Natural killer cell treated with Interleukin-12 subunit alpha and Interleukin-12 subunit beta and Interleukin-15 and Interleukin-18, amount 100 ng/mL, for 72 hours (primary cell): ENCODE results near the gene CCR5. TPM values are rescaled to one million over a fixed set of nuclear protein-coding genes. Genes with fewer than 3 reads are reported as not detected.

Source experiments
- ATAC-seq, 2 donors: fragments of 150-1000 bp; cut with Tn5 transposase in 1 of 2; sonication (Bioruptor Pico), chemical (Tn5 transposase) in 1 of 2; 2 replicates each; pipeline ENCODE4 v1.10.0; 2021
- DNase-seq: peaks from one replicate; pipeline ENCODE4 v3.0.0; 2022; ENCODE audit warnings: low spot score
- H3K27ac Mint-ChIP-seq, 2 donors: 1 replicate in 1 of 2; 2 replicates in 1 of 2; pipeline ENCODE4 v1.8.0; 2022; ENCODE audit warnings: mixed read lengths in 2 of 2, mild to moderate bottlenecking in 1 of 2, moderate library complexity in 1 of 2
- H3K27me3 Mint-ChIP-seq, 2 donors: 1 replicate in 1 of 2; 2 replicates in 1 of 2; pipeline ENCODE4 v1.8.0; 2022; ENCODE audit warnings: mixed read lengths in 2 of 2
- H3K36me3 Mint-ChIP-seq: one replicate; pipeline ENCODE4 v1.8.0; 2022; ENCODE audit warnings: mixed read lengths
- H3K4me1 Mint-ChIP-seq, 2 donors: 1 replicate in 1 of 2; 2 replicates in 1 of 2; pipeline ENCODE4 v1.8.0; 2022; ENCODE audit warnings: low read depth in 2 of 2, mixed read lengths in 2 of 2, mild to moderate bottlenecking in 1 of 2
- H3K4me3 Mint-ChIP-seq: one replicate; pipeline ENCODE4 v1.8.0; 2022; ENCODE audit warnings: mixed read lengths
- H3K9me3 Mint-ChIP-seq: 2 replicates; pipeline ENCODE4 v1.8.0; 2022; ENCODE audit warnings: mixed read lengths
- total RNA-seq, 2 donors: library from RNA; stranded (reverse); gene quantifications; one replicate each; pipeline ENCODE4 v1.2.3, GENCODE V29; 2022

CCR5 gene
- total RNA-seq, 2 donors from 2014 or later = 28.3 to 46.2 TPM

DNA sequence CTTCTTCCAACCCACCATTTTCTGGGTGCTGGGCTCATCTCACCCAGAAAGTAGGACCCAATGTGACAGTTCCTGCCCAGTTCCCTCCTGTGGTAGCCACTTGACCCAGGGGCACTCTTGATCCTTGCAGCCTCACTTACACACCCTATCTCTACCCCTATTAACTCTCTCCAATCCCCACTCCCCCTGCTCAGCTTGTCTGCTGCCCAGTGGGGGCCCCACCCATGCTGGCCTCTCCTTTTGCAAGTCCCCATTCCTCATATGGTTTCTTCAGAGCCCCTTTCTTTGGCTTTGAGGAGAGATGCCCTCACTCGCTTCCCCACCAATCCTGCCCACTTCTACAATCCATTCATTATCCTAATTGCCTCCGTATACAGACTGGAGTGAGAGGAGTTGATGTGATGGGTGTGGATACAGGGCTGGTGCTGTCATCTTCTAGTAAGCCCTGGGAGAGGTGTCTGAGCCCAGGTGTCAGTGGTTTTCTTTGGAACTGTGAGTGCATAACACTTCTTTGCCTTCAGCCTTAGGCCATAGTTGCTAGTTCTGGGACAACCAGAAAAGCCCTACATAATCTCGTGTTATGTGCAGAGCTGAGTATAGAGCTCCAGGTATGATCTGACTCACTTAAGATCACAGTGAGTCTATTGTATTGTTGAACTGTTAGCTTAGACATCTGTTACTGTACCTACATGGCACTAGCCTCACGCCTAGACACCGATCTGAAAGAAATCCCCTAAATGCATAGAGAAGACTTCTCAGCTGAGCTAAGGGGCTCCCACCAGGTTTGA is 4.8 kb upstream of the CCR5 start:
- ATAC-seq (no peak), DNase-seq (no peak)
- no peaks in the 10 kb centered on the region for H3K27me3 Mint-ChIP-seq
- peak overlapping the region; percentile 29 for H3K4me3 Mint-ChIP-seq
- H3K4me1 Mint-ChIP-seq = peaks cover 62 to 83% of the 10 kb centered on the region in 2 donors
- H3K27ac Mint-ChIP-seq = peak overlapping the region; percentile 75 to 82
- H3K36me3 Mint-ChIP-seq = peaks cover 6% of the 10 kb centered on the region
- peaks cover 4% of the 10 kb centered on the region for H3K9me3 Mint-ChIP-seq

DNA sequence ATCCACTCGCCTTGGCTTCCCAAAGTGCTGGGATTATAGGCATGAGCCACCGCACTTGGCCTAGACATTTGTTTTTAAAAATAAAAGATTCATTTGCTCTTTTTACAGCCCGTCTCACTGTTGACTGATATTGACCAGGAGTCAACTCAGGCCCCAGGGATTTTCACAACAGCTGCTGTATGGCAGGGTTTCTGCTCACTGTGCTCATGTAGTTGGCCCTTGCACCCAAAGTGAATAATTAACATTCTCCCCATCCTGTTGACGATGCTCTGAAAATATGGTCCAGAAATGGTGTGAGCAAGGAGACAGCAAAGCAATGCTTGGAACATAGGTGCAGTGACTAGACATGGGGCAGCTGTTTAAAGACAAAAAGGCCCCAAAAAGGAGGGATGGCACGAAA is 2.9 kb upstream of the CCR5 start:
- H3K36me3 Mint-ChIP-seq = peaks cover 6% of the 10 kb centered on the region
- peaks cover 4% of the 10 kb centered on the region for H3K9me3 Mint-ChIP-seq
- H3K4me3 Mint-ChIP-seq = peak overlapping the region; percentile 83
- no peaks in the 10 kb centered on the region for H3K27me3 Mint-ChIP-seq
- peaks cover 58 to 87% of the 10 kb centered on the region in 2 donors for H3K4me1 Mint-ChIP-seq
- peak overlapping the region; percentile 93 to 94 for H3K27ac Mint-ChIP-seq
- DNase-seq = no peak
- ATAC-seq = no peak

DNA sequence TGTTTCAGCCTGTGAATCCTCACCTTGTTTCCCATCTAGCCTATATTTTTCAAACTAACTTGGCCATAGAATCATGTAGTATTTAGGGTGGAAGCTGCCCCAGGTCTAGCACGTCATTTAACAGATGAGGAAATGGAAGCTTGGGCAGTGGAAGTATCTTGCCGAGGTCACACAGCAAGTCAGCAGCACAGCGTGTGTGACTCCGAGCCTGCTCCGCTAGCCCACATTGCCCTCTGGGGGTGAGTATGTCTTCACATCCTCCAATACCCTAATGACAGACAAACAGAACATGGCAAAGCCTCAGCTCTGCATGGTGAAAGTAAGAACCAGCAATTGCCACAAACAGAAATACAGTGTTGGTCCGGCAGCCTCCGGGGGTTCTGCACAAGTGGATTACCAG is 2.2 kb upstream of the CCR5 start:
- H3K36me3 Mint-ChIP-seq = peaks cover 12% of the 10 kb centered on the region
- H3K27ac Mint-ChIP-seq = peak overlapping the region; percentile 93 to 94
- DNase-seq (peak; percentile 86), ATAC-seq (peak; percentile 74 to 80)
- no peaks in the 10 kb centered on the region for H3K27me3 Mint-ChIP-seq
- peak overlapping the region; percentile 83 for H3K4me3 Mint-ChIP-seq
- H3K4me1 Mint-ChIP-seq = peaks cover 66 to 92% of the 10 kb centered on the region in 2 donors
- peaks cover 4% of the 10 kb centered on the region for H3K9me3 Mint-ChIP-seq

- peaks cover 70 to 92% of the 10 kb centered on the region in 2 donors for H3K4me1 Mint-ChIP-seq
- peaks cover 13% of the 10 kb centered on the region for H3K36me3 Mint-ChIP-seq
- no peak for ATAC-seq
- peak overlapping the region; percentile 93 to 94 for H3K27ac Mint-ChIP-seq
- H3K9me3 Mint-ChIP-seq = peaks cover 4% of the 10 kb centered on the region
- peak overlapping the region; percentile 83 for H3K4me3 Mint-ChIP-seq
- DNase-seq = no peak
- no peaks in the 10 kb centered on the region for H3K27me3 Mint-ChIP-seq
Measured at GRCh38 chr3:46369151-46369550, 1.6 kb upstream of the CCR5 start.

DNA sequence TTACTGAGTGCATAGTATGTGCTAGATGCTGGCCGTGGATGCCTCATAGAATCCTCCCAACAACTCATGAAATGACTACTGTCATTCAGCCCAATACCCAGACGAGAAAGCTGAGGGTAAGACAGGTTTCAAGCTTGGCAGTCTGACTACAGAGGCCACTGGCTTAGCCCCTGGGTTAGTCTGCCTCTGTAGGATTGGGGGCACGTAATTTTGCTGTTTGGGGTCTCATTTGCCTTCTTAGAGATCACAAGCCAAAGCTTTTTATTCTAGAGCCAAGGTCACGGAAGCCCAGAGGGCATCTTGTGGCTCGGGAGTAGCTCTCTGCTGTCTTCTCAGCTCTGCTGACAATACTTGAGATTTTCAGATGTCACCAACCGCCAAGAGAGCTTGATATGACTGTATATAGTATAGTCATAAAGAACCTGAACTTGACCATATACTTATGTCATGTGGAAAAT is 1.0 kb upstream of the CCR5 start:
- peak; percentile 84 to 89 for ATAC-seq
- no peak for DNase-seq
- peaks cover 73 to 92% of the 10 kb centered on the region in 2 donors for H3K4me1 Mint-ChIP-seq
- peak overlapping the region; percentile 93 to 94 for H3K27ac Mint-ChIP-seq
- no peaks in the 10 kb centered on the region for H3K27me3 Mint-ChIP-seq
- H3K9me3 Mint-ChIP-seq = peaks cover 1% of the 10 kb centered on the region
- H3K4me3 Mint-ChIP-seq = peak overlapping the region; percentile 83
- peaks cover 18% of the 10 kb centered on the region for H3K36me3 Mint-ChIP-seq

GRCh38 chr3:46371519-46372340 is 984 bp downstream of the CCR5 start:
- Mint-ChIP-seq H3K4me3 (peak overlapping the region; percentile 83), H3K9me3 (no peaks in the 10 kb centered on the region), H3K4me1 (peaks cover 71 to 91% of the 10 kb centered on the region in 2 donors)

GRCh38 chr3:46372492-46373359 is 2.0 kb downstream of the CCR5 start:
- DNase-seq = no peak
- no peak for ATAC-seq
- peaks cover 75 to 96% of the 10 kb centered on the region in 2 donors for H3K4me1 Mint-ChIP-seq
- H3K9me3 Mint-ChIP-seq = no peaks in the 10 kb centered on the region
- peak overlapping the region; percentile 93 to 94 for H3K27ac Mint-ChIP-seq
- H3K4me3 Mint-ChIP-seq = peak overlapping the region; percentile 83
- H3K36me3 Mint-ChIP-seq = peaks cover 12% of the 10 kb centered on the region
- no peaks in the 10 kb centered on the region for H3K27me3 Mint-ChIP-seq

More at GRCh38 chr3:46371519-46372340, 984 bp downstream of the CCR5 start:
- peaks cover 12% of the 10 kb centered on the region for H3K36me3 Mint-ChIP-seq
- DNase-seq (no peak), ATAC-seq (no peak)
- H3K27me3 Mint-ChIP-seq = no peaks in the 10 kb centered on the region
- H3K27ac Mint-ChIP-seq = peak overlapping the region; percentile 93 to 94

DNA sequence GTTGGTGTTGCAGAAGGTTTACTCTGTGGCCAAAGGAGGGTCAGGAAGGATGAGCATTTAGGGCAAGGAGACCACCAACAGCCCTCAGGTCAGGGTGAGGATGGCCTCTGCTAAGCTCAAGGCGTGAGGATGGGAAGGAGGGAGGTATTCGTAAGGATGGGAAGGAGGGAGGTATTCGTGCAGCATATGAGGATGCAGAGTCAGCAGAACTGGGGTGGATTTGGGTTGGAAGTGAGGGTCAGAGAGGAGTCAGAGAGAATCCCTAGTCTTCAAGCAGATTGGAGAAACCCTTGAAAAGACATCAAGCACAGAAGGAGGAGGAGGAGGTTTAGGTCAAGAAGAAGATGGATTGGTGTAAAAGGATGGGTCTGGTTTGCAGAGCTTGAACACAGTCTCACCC is 4.0 kb downstream of the CCR5 start:
- H3K9me3 Mint-ChIP-seq = no peaks in the 10 kb centered on the region
- H3K4me3 Mint-ChIP-seq = peak overlapping the region; percentile 87
- peak overlapping the region; percentile 93 to 94 for H3K27ac Mint-ChIP-seq
- no peak for ATAC-seq
- H3K27me3 Mint-ChIP-seq = no peaks in the 10 kb centered on the region
- peaks cover 18% of the 10 kb centered on the region for H3K36me3 Mint-ChIP-seq
- DNase-seq = no peak
- peaks cover 60 to 83% of the 10 kb centered on the region in 2 donors for H3K4me1 Mint-ChIP-seq

GRCh38 chr3:46375218-46375617 is 4.5 kb downstream of the CCR5 start:
- H3K36me3 Mint-ChIP-seq = peaks cover 18% of the 10 kb centered on the region
- peak overlapping the region; percentile 93 to 94 for H3K27ac Mint-ChIP-seq
- DNase-seq (no peak), ATAC-seq (peak; percentile 84 to 90)
- no peaks in the 10 kb centered on the region for H3K27me3 Mint-ChIP-seq
- peak overlapping the region; percentile 87 for H3K4me3 Mint-ChIP-seq
- H3K4me1 Mint-ChIP-seq = peaks cover 59 to 82% of the 10 kb centered on the region in 2 donors
- H3K9me3 Mint-ChIP-seq = no peaks in the 10 kb centered on the region

DNA sequence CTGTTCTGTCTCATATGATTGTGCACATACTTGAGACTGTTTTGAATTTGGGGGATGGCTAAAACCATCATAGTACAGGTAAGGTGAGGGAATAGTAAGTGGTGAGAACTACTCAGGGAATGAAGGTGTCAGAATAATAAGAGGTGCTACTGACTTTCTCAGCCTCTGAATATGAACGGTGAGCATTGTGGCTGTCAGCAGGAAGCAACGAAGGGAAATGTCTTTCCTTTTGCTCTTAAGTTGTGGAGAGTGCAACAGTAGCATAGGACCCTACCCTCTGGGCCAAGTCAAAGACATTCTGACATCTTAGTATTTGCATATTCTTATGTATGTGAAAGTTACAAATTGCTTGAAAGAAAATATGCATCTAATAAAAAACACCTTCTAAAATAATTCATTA is 5.1 kb downstream of the CCR5 start:
- H3K4me1 Mint-ChIP-seq = peaks cover 62 to 82% of the 10 kb centered on the region in 2 donors
- H3K27ac Mint-ChIP-seq = peak overlapping the region; percentile 93 to 94
- H3K36me3 Mint-ChIP-seq = peaks cover 18% of the 10 kb centered on the region
- peak in 1 of 2 donors; percentile 1 for ATAC-seq
- H3K9me3 Mint-ChIP-seq = no peaks in the 10 kb centered on the region
- H3K4me3 Mint-ChIP-seq = peak overlapping the region; percentile 87
- H3K27me3 Mint-ChIP-seq = no peaks in the 10 kb centered on the region
- no peak for DNase-seq

- H3K9me3 Mint-ChIP-seq = no peaks in the 10 kb centered on the region
- H3K27ac Mint-ChIP-seq = peak overlapping the region; percentile 27 to 34
- peaks cover 11% of the 10 kb centered on the region for H3K36me3 Mint-ChIP-seq
- DNase-seq = no peak
- H3K27me3 Mint-ChIP-seq = no peaks in the 10 kb centered on the region
- H3K4me1 Mint-ChIP-seq = peaks cover 52 to 67% of the 10 kb centered on the region in 2 donors
- no peak for ATAC-seq
- peak overlapping the region; percentile 35 for H3K4me3 Mint-ChIP-seq
Measured at GRCh38 chr3:46378426-46378942, 7.7 kb downstream of the CCR5 start.

DNA sequence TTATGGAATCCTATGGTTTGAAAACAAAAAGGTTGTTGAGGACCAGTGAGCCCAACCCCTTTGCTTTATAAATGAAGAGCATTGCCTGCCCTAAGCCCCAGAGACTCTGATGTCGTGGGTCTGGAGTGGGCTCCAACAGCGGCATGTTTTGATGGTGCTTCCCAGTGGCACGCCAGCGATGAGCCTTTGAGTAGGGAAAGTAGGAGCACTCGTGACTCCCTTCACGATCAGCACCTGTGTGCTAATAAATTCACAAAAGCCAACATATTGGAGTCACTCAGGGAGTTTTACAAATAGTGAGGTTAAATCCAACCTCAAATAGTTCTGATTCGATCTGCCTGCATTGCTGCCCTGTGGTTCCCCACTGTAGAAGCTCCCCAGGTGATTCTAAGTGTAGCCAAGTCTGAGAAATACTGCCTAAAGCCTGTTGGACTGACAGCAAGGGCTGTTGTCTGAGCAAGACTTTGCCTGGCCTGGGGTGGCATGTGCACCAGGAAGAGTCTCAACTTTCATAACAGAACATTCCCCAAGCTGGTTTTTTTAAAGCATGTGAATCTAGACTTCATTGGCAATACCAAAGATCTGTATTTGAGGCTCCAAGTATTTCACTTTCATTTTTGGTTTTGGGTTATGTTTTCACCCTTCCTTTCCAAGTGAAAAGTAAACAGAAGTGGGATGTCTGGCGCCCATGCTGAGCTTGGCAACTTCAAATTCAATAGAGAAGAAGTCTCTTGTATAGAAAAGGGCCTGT is 9.9 kb downstream of the CCR5 start:
- peak overlapping the region; percentile 21 to 85 for H3K27ac Mint-ChIP-seq
- DNase-seq (no peak), ATAC-seq (peak; percentile 47 to 50)
- H3K27me3 Mint-ChIP-seq = no peaks in the 10 kb centered on the region
- no peaks in the 10 kb centered on the region for H3K9me3 Mint-ChIP-seq
- H3K36me3 Mint-ChIP-seq = peaks cover 6% of the 10 kb centered on the region
- peak overlapping the region; percentile 57 for H3K4me3 Mint-ChIP-seq
- peaks cover 44 to 58% of the 10 kb centered on the region in 2 donors for H3K4me1 Mint-ChIP-seq
